NCI-H187 treated with DMSO at 0.1 percent for 48 hours (cell line): ENCODE data around the gene RAET1G.
"Not testable (repeated sequence)": the region's sequence is repeated elsewhere in the genome, so short reads cannot be mapped to it uniquely, and the experiment has no call there.

Experiments
- DNase-seq: peaks from one replicate; lab custom pipeline; 2025; lab: John Stamatoyannopoulos, UW

The RAET1G gene

GRCh38 chr6:149934249-149935156 lies 11.6 kb upstream of the RAET1G start:
- DNase-seq: no peak

- no peak for DNase-seq
These were observed 10.5 kb upstream of the RAET1G start for GRCh38 chr6:149933461-149933860.

- no peak for DNase-seq
These were observed 10.1 kb upstream of the RAET1G start for GRCh38 chr6:149933036-149933435.

GRCh38 chr6:149931501-149931900 lies 8.6 kb upstream of the RAET1G start:
- DNase-seq: no peak

GRCh38 chr6:149929422-149929821 lies 6.5 kb upstream of the RAET1G start:
- DNase-seq: no peak

- DNase-seq: not testable (repeated sequence)
These were observed 4.1 kb upstream of the RAET1G start for GRCh38 chr6:149927025-149927424.

GRCh38 chr6:149925974-149926777 lies 3.3 kb upstream of the RAET1G start:
- no peak for DNase-seq

- no peak for DNase-seq
These were observed 2.5 kb upstream of the RAET1G start for GRCh38 chr6:149925253-149925973.

- DNase-seq: no peak
These were observed 2.0 kb upstream of the RAET1G start for GRCh38 chr6:149924933-149925252.

GRCh38 chr6:149924206-149924932 lies 1.4 kb upstream of the RAET1G start:
- no peak for DNase-seq

GRCh38 chr6:149923327-149923986 lies 536 bp upstream of the RAET1G start:
- no peak for DNase-seq

- DNase-seq: not testable (repeated sequence)
These were observed 830 bp downstream of the RAET1G start for GRCh38 chr6:149922091-149922490.

- DNase-seq: no peak
These were observed 1.6 kb downstream of the RAET1G start for GRCh38 chr6:149921361-149921760.

GRCh38 chr6:149919834-149920225 lies 3.1 kb downstream of the RAET1G start:
- DNase-seq: no peak

- DNase-seq: not testable (repeated sequence)
These were observed 3.6 kb downstream of the RAET1G start for GRCh38 chr6:149919126-149919833.

- no peak for DNase-seq
These were observed 4.6 kb downstream of the RAET1G start for GRCh38 chr6:149918151-149918905.

GRCh38 chr6:149917679-149918078 lies 5.2 kb downstream of the RAET1G start:
- no peak for DNase-seq

GRCh38 chr6:149915970-149916865 lies 6.7 kb downstream of the RAET1G start:
- no peak for DNase-seq
